ENCODE results near the gene SCEL.

- TF ChIP-seq CTCF (IDR thresholded peaks at IDR 0.05 in 4 of 5, conservative IDR thresholded peaks at IDR 0.05 in 1 of 5) (no peak), POLR2A (IDR thresholded peaks at IDR 0.05) (no peak)
Observed at GRCh38 chr13:77514336-77514726, 21.2 kb upstream of the SCEL start.

Data from gastrocnemius medialis (tissue), 4 donors.